IMR-90 (cell line): ENCODE results near the gene SEMA5A. TPM values are rescaled to one million over a fixed set of nuclear protein-coding genes. Genes with fewer than 3 reads are reported as not detected.

ENCODE experiments used
- ATAC-seq: fragments of 200-7000 bp; cut with Tn5 transposase; 2 replicates; pipeline ENCODE4 v1.9.1; 2020; ENCODE audit warnings: low read depth, mild to moderate bottlenecking, moderate library complexity
- BruUV-seq: library from RNA; stranded (reverse); fragments of 400-500 nt; replicated peaks from 2 replicates; lab custom pipeline; 2021; lab: Mats Ljungman, UMichigan
- CTCF ChIA-PET: fragments of 300-600 bp; formaldehyde crosslinking; extraction: SDS; loops from one replicate; lab custom pipeline; 2021; ENCODE audit warnings: antibody characterized with exemption; lab: Yijun Ruan, JAX
- POLR2A ChIA-PET: fragments of 300-600 bp; sonication (Branson Sonifier 250); formaldehyde crosslinking; loops from one replicate; lab custom pipeline; 2022; ENCODE audit warnings: antibody characterized with exemption; ENCODE audit not compliant: unreplicated experiment; lab: Charles Lee
- DNase-seq: peaks from one replicate; pipeline ENCODE4 v3.0.0; 2013
- H2AFZ ChIP-seq: replicated peaks from 2 replicates; pipeline ENCODE3; 2013; ENCODE audit warnings: low read length, mild to moderate bottlenecking; ENCODE audit not compliant: poor library complexity
- H2AK5ac ChIP-seq: 2 replicates; pipeline ENCODE4 v1.6.1; 2013; ENCODE audit warnings: low read depth, low read length, inconsistent platforms
- H2AK9ac ChIP-seq: replicated peaks from 2 replicates; pipeline ENCODE3; 2013; ENCODE audit warnings: mild to moderate bottlenecking, low read depth, low read length, moderate library complexity; ENCODE audit not compliant: poor library complexity
- H2BK120ac ChIP-seq: 2 replicates; pipeline ENCODE4 v1.6.1; 2013; ENCODE audit warnings: low read depth, low read length, inconsistent platforms
- H2BK15ac ChIP-seq: 3 replicates; pipeline ENCODE4 v1.6.1; 2013; ENCODE audit warnings: low read depth, low read length, inconsistent platforms
- H2BK20ac ChIP-seq: 2 replicates; pipeline ENCODE4 v1.6.1; 2013; ENCODE audit warnings: low read depth, mild to moderate bottlenecking, inconsistent platforms, low read length, moderate library complexity
- H2BK5ac ChIP-seq: 2 replicates; pipeline ENCODE4 v1.6.1; 2013; ENCODE audit warnings: mild to moderate bottlenecking, low read depth, low read length, inconsistent platforms; ENCODE audit not compliant: poor library complexity, severe bottlenecking
- H3K14ac ChIP-seq: replicated peaks from 2 replicates; pipeline ENCODE4 v1.6.1; 2013; ENCODE audit warnings: low read depth, low read length, inconsistent platforms
- H3K18ac ChIP-seq: 2 replicates; pipeline ENCODE4 v1.6.1; 2013; ENCODE audit warnings: low read depth, low read length, control low read depth
- H3K23ac ChIP-seq: 2 replicates; pipeline ENCODE4 v1.6.1; 2013; ENCODE audit warnings: low read depth, low read length, inconsistent platforms
- H3K27ac ChIP-seq: 2 replicates; pipeline ENCODE4 v1.5.1; 2013; ENCODE audit warnings: mild to moderate bottlenecking, control low read depth, low read length; ENCODE audit not compliant: insufficient read depth
- H3K27me3 ChIP-seq: 2 replicates; pipeline ENCODE4 v1.6.1; 2013; ENCODE audit warnings: low read length; ENCODE audit not compliant: control insufficient read depth, insufficient read depth
- H3K36me3 ChIP-seq: 2 replicates; pipeline ENCODE4 v1.6.1; 2013; ENCODE audit warnings: low read length, mixed read lengths; ENCODE audit not compliant: control insufficient read depth, insufficient read depth
- H3K4ac ChIP-seq: 2 replicates; pipeline ENCODE4 v1.6.1; 2013; ENCODE audit warnings: low read depth, low read length, inconsistent platforms
- H3K4me1 ChIP-seq: 2 replicates; pipeline ENCODE4 v1.6.1; 2013; ENCODE audit warnings: low read length, mixed read lengths; ENCODE audit not compliant: control insufficient read depth, insufficient read depth
- H3K4me2 ChIP-seq: 2 replicates; pipeline ENCODE4 v1.6.1; 2013; ENCODE audit warnings: low read depth, mild to moderate bottlenecking, control low read depth, low read length, moderate library complexity
- H3K4me3 ChIP-seq: 2 replicates; pipeline ENCODE4 v1.5.1; 2013; ENCODE audit warnings: low read depth, mild to moderate bottlenecking, control low read depth, low read length, moderate library complexity; ENCODE audit not compliant: insufficient read depth
- H3K56ac ChIP-seq: 2 replicates; pipeline ENCODE4 v1.6.1; 2013; ENCODE audit warnings: low read length, inconsistent platforms; ENCODE audit not compliant: insufficient read depth; ENCODE audit errors: extremely low read depth
- H3K79me1 ChIP-seq, 2 experiments: 2 replicates each; pipeline ENCODE4 v1.6.1; 2013; ENCODE audit warnings: low read length in 2 of 2, inconsistent platforms in 1 of 2, low read depth in 1 of 2
- H3K9ac ChIP-seq: 2 replicates; pipeline ENCODE4 v1.6.1; 2013; ENCODE audit warnings: low read depth, low read length, control low read depth
- H3K9me1 ChIP-seq: 2 replicates; pipeline ENCODE4 v1.6.1; 2013; ENCODE audit warnings: low read length, inconsistent platforms; ENCODE audit not compliant: insufficient read depth
- H3K9me3 ChIP-seq: 2 replicates; pipeline ENCODE4 v1.6.1; 2013; ENCODE audit warnings: low read length; ENCODE audit not compliant: control insufficient read depth, insufficient read depth
- H4K20me1 ChIP-seq: 2 replicates; pipeline ENCODE4 v1.6.1; 2013; ENCODE audit warnings: low read length, inconsistent platforms; ENCODE audit not compliant: insufficient read depth
- H4K5ac ChIP-seq: 2 replicates; pipeline ENCODE4 v1.6.1; 2013; ENCODE audit warnings: mild to moderate bottlenecking, low read depth, low read length, control low read depth
- H4K8ac ChIP-seq, 2 experiments: 2 replicates each; pipeline ENCODE4 v1.6.1; 2013; ENCODE audit warnings: low read depth in 2 of 2, low read length in 2 of 2, control low read depth in 1 of 2, inconsistent platforms in 1 of 2
- H4K91ac ChIP-seq: 2 replicates; pipeline ENCODE4 v1.6.1; 2013; ENCODE audit warnings: low read depth, low read length, inconsistent platforms; ENCODE audit not compliant: insufficient read depth
- BHLHE40 ChIP-seq: fragments of 150-350 bp; IDR thresholded peaks from 2 replicates; pipeline ENCODE4 v1.6.1; 2016; ENCODE audit warnings: mild to moderate bottlenecking, low read depth, low read length
- CEBPB ChIP-seq: IDR thresholded peaks from 2 replicates; pipeline ENCODE4 v1.6.1; 2012; ENCODE audit warnings: low read depth, low read length, improper control_type of control experiment
- CHD1 ChIP-seq: IDR thresholded peaks from 2 replicates; pipeline ENCODE4 v1.6.1; 2012; ENCODE audit warnings: low read depth, low read length, improper control_type of control experiment
- CTCF ChIP-seq: conservative IDR thresholded peaks from 2 replicates; pipeline ENCODE4 v1.5.1; 2012; ENCODE audit warnings: mild to moderate bottlenecking, low read depth, low read length, improper control_type of control experiment
- ELK1 ChIP-seq: fragments of 150-350 bp; IDR thresholded peaks from 2 replicates; pipeline ENCODE4 v1.6.1; 2016; ENCODE audit warnings: low read depth, mild to moderate bottlenecking, low read length, moderate library complexity, borderline replicate concordance
- FOS ChIP-seq: fragments of 150-350 bp; IDR thresholded peaks from 2 replicates; pipeline ENCODE4 v1.6.1; 2016; ENCODE audit warnings: low read depth, low read length
- MAFK ChIP-seq: IDR thresholded peaks from 2 replicates; pipeline ENCODE4 v1.6.1; 2012; ENCODE audit warnings: low read depth, low read length, improper control_type of control experiment
- MAZ ChIP-seq: IDR thresholded peaks from 2 replicates; pipeline ENCODE4 v1.6.1; 2012; ENCODE audit warnings: low read depth, mild to moderate bottlenecking, low read length, improper control_type of control experiment, moderate library complexity, borderline replicate concordance
- MXI1 ChIP-seq: IDR thresholded peaks from 2 replicates; pipeline ENCODE4 v1.6.1; 2012; ENCODE audit warnings: low read depth, mild to moderate bottlenecking, low read length, moderate library complexity, borderline replicate concordance
- NFE2L2 ChIP-seq: fragments of 150-350 bp; IDR thresholded peaks from 2 replicates; pipeline ENCODE4 v1.6.1; 2016; ENCODE audit warnings: low read depth, mild to moderate bottlenecking, low read length
- POLR2A ChIP-seq: IDR thresholded peaks from 2 replicates; pipeline ENCODE4 v1.6.1; 2012; ENCODE audit warnings: mild to moderate bottlenecking, low read depth, low read length
- RAD21 ChIP-seq: IDR thresholded peaks from 2 replicates; pipeline ENCODE4 v1.6.1; 2012; ENCODE audit warnings: low read length, improper control_type of control experiment
- RCOR1 ChIP-seq: IDR thresholded peaks from 2 replicates; pipeline ENCODE4 v1.6.1; 2012; ENCODE audit warnings: mild to moderate bottlenecking, low read length, improper control_type of control experiment; ENCODE audit not compliant: insufficient replicate concordance
- RFX5 ChIP-seq: IDR thresholded peaks from 2 replicates; pipeline ENCODE4 v1.8.0; 2012; ENCODE audit warnings: low read depth, mild to moderate bottlenecking, low read length, moderate library complexity
- SMC3 ChIP-seq: fragments of 150-350 bp; IDR thresholded peaks from 2 replicates; pipeline ENCODE4 v1.6.1; 2016; ENCODE audit warnings: low read depth, mild to moderate bottlenecking, antibody characterized with exemption, low read length, moderate library complexity
- USF2 ChIP-seq: fragments of 150-350 bp; IDR thresholded peaks from 2 replicates; pipeline ENCODE4 v1.6.1; 2017; ENCODE audit warnings: mild to moderate bottlenecking, antibody characterized with exemption, low read length, low read depth
- dilution Hi-C: fragments of 300-500 bp; cut with HindIII; formaldehyde crosslinking; loops from one replicate; pipeline ENCODE4 v1.14.3; 2018; ENCODE audit warnings: low sequenced_read_pairs; ENCODE audit not compliant: unreplicated experiment
- in situ Hi-C: fragments of 300-500 bp; cut with MboI; formaldehyde crosslinking; loops from 3 replicates; pipeline ENCODE4 v1.14.3; 2019; ENCODE audit warnings: low sequenced_read_pairs, inconsistent platforms, mixed read lengths
- intact Hi-C: fragments of 100-400 bp; cut with micrococcal nuclease; formaldehyde crosslinking; loops from 2 replicates; pipeline ENCODE4 v1.10.0; 2022
- polyA plus RNA-seq, 3 experiments: library from polyadenylated mRNA; depleted of rRNA; stranded (reverse); fragments of >200 nt; gene quantifications; 2 replicates each; pipeline ENCODE4 v1.2.3, GENCODE V29; 2012; ENCODE audit warnings: low replicate concordance in 1 of 3
- total RNA-seq: library from RNA; depleted of rRNA; stranded (reverse); fragments of >200 nt; gene quantifications from 2 replicates; pipeline ENCODE4 v1.2.3, GENCODE V29; 2012

SEMA5A gene
- total and polyA plus RNA-seq, 2 of the 4 experiments (the other 2 are of a cell fraction): 8.2 to 9.9 TPM

- Histone ChIP-seq H3K14ac (no peak overlapping the region), H3K79me1 (no peaks in the 10 kb centered on the region), H3K9me3 (peaks cover 20% of the 10 kb centered on the region), H2BK20ac (no peak overlapping the region), H3K27ac (no peak overlapping the region), H3K4ac (no peak overlapping the region), H3K36me3 (no peaks in the 10 kb centered on the region), H4K8ac (no peak overlapping the region), H3K56ac (no peak overlapping the region), H3K4me3 (no peak overlapping the region), H3K4me1 (no peaks in the 10 kb centered on the region), H2AK9ac (no peak overlapping the region), H2AK5ac (no peak overlapping the region), H2AFZ (no peak overlapping the region), H3K18ac (no peak overlapping the region), H2BK15ac (no peak overlapping the region), H2BK120ac (no peak overlapping the region), H3K9ac (no peak overlapping the region), H2BK5ac (no peak overlapping the region), H4K91ac (no peak overlapping the region), H3K27me3 (no peaks in the 10 kb centered on the region), H4K20me1 (no peaks in the 10 kb centered on the region), H3K4me2 (no peak overlapping the region), H3K9me1 (no peaks in the 10 kb centered on the region), H3K23ac (no peak overlapping the region), H4K5ac (no peak overlapping the region)
- ATAC-seq: no peak
- in situ Hi-C loops (no loop called here), dilution Hi-C loops (no loop called here), intact Hi-C loops (no loop called here)
- TF ChIP-seq CHD1 (no peak), SMC3 (no peak), MAZ (no peak), POLR2A (no peak), NFE2L2 (no peak), CEBPB (no peak), RAD21 (no peak), FOS (no peak), USF2 (no peak), MXI1 (no peak), ELK1 (no peak), CTCF (no peak), MAFK (no peak), BHLHE40 (no peak), RFX5 (no peak), RCOR1 (no peak)
- ChIA-PET CTCF (no interaction called here), POLR2A (no interaction called here)
- peak; percentile 27 for DNase-seq
- BruUV-seq: no TSS peak
Measured at GRCh38 chr5:9025942-9026341, 519.9 kb downstream of the SEMA5A start.
